Lung (tissue), 12 donors: ENCODE data around the gene EIF6. TPM values are rescaled to one million over a fixed set of nuclear protein-coding genes. Genes with fewer than 3 reads are reported as not detected.

Experiments used
- ATAC-seq: fragments of 200-7000 bp; cut with Tn5 transposase; one replicate; pipeline ENCODE4 v1.9.1; 2020; ENCODE audit warnings: moderate number of reproducible peaks; ENCODE audit not compliant: insufficient read depth, low FRiP score
- DNase-seq, 3 donors: peaks; one replicate each; pipeline ENCODE4 v3.0.0-alpha.2; 2013 to 2017
- H3K27ac ChIP-seq, 2 donors: one replicate each; pipeline ENCODE4 v1.5.1; 2013; ENCODE audit warnings: mild to moderate bottlenecking in 2 of 2, moderate library complexity in 2 of 2, control low read depth in 1 of 2, inconsistent platforms in 1 of 2, low read depth in 1 of 2, low read length in 1 of 2
- H3K27me3 ChIP-seq, 3 donors: one replicate each; pipeline ENCODE4 v1.5.1; 2013; ENCODE audit warnings: low read length in 2 of 3; ENCODE audit not compliant: control insufficient read depth in 3 of 3, insufficient read depth in 3 of 3
- H3K36me3 ChIP-seq, 4 donors: one replicate each; pipeline ENCODE4 v1.5.1; 2013; ENCODE audit warnings: low read length in 4 of 4, mild to moderate bottlenecking in 1 of 4, moderate library complexity in 1 of 4; ENCODE audit not compliant: control insufficient read depth in 4 of 4, insufficient read depth in 4 of 4
- H3K4me1 ChIP-seq, 5 donors: one replicate each; pipeline ENCODE4 v1.5.1; 2013; ENCODE audit warnings: low read length in 5 of 5, mild to moderate bottlenecking in 2 of 5, moderate library complexity in 1 of 5; ENCODE audit not compliant: control insufficient read depth in 5 of 5, insufficient read depth in 5 of 5
- H3K4me3 ChIP-seq: one replicate; pipeline ENCODE4 v1.5.1; 2013; ENCODE audit warnings: mild to moderate bottlenecking, control low read depth, moderate library complexity
- H3K9ac ChIP-seq, 2 donors: one replicate each; pipeline ENCODE4 v1.5.1; 2013; ENCODE audit warnings: low read length in 2 of 2, control low read depth in 1 of 2; ENCODE audit not compliant: insufficient read depth in 1 of 2
- H3K9me3 ChIP-seq, 4 donors: one replicate each; pipeline ENCODE4 v1.5.1; 2013; ENCODE audit warnings: low read length in 3 of 4, mild to moderate bottlenecking in 1 of 4, moderate library complexity in 1 of 4; ENCODE audit not compliant: control insufficient read depth in 4 of 4, insufficient read depth in 3 of 4
- CTCF ChIP-seq: IDR thresholded peaks from 2 replicates; pipeline ENCODE4 v1.5.1; 2012; ENCODE audit warnings: mild to moderate bottlenecking; ENCODE audit errors: control extremely low read depth, extremely low read depth
- WGBS, 2 donors: extraction: QIAGEN DNeasy Blood & Tissue Kit; methylation state at CpG; one replicate each; pipeline ENCODE4 v1.1.7; 2013; 5-methylcytosine and 5-hydroxymethylcytosine counted together
- polyA plus RNA-seq, 2 donors: library from polyadenylated mRNA; stranded (reverse); fragments of 200-250 nt; gene quantifications; one replicate each; pipeline ENCODE4 v1.2.1, GENCODE V29; 2013
- total RNA-seq, 2 donors: library from RNA; depleted of rRNA in 1 of 2; stranded (reverse); fragments of >200 nt in 1 of 2; gene quantifications; one replicate each; pipeline ENCODE4 v1.2.1, GENCODE V29; 2014 to 2021
- donor health status: control.
- donor health status: control.
- donor health status: Bipolar disorder and iron deficiency.
- donor health status: healthy.
- donor health status: DM: yes; HTN: yes; CAD: no.

Gene EIF6
- total and polyA plus RNA-seq, 4 donors = 47.8 to 191 (median 118) TPM

- Histone ChIP-seq H3K9me3 (no peaks in the 10 kb centered on the region), H3K27ac (no peak overlapping the region), H3K27me3 (peaks cover 0 to 3% (median 2%) of the 10 kb centered on the region in 3 donors), H3K9ac (no peak overlapping the region), H3K4me1 (peaks cover 0 to 3% (median 0%) of the 10 kb centered on the region in 5 donors), H3K36me3 (peaks cover 0 to 3% (median 0%) of the 10 kb centered on the region in 4 donors), H3K4me3 (no peak overlapping the region)
- DNase-seq = no peak
- TF ChIP-seq CTCF = no peak
- ATAC-seq = no peak
- 56 to 79% methylated on average over 5 of the region's 5 CpGs for WGBS, 2 donors
Observed at GRCh38 chr20:35298264-35298663, 13.7 kb upstream of the EIF6 start.

- no peak for DNase-seq
- no peak for TF ChIP-seq CTCF
- ATAC-seq = no peak
- 87 to 89% methylated on average over 14 of the region's 14 CpGs for WGBS, 2 donors
- Histone ChIP-seq H3K4me1 (peaks cover 0 to 3% (median 0%) of the 10 kb centered on the region in 5 donors), H3K4me3 (no peak overlapping the region), H3K27me3 (peaks cover 0 to 3% (median 2%) of the 10 kb centered on the region in 3 donors), H3K9me3 (no peaks in the 10 kb centered on the region), H3K9ac (no peak overlapping the region), H3K36me3 (no peaks in the 10 kb centered on the region), H3K27ac (no peak overlapping the region)
Observed at GRCh38 chr20:35297740-35298139, 13.2 kb upstream of the EIF6 start.

- Histone ChIP-seq H3K4me3 (no peak overlapping the region), H3K4me1 (peaks cover 0 to 6% (median 0%) of the 10 kb centered on the region in 5 donors), H3K9ac (no peak overlapping the region), H3K27me3 (peaks cover 0 to 3% (median 2%) of the 10 kb centered on the region in 3 donors), H3K9me3 (no peaks in the 10 kb centered on the region), H3K27ac (no peak overlapping the region), H3K36me3 (no peaks in the 10 kb centered on the region)
- DNase-seq (no peak), ATAC-seq (no peak)
- TF ChIP-seq CTCF = no peak
- 65 to 72% methylated on average over 8 of the region's 8 CpGs for WGBS, 2 donors
Observed at GRCh38 chr20:35297155-35297554, 12.6 kb upstream of the EIF6 start.

- H3K9me3 ChIP-seq = no peaks in the 10 kb centered on the region
- H3K4me1 ChIP-seq = peaks cover 0 to 6% (median 0%) of the 10 kb centered on the region in 5 donors
- DNase-seq = no peak
- no peak overlapping the region for H3K4me3 ChIP-seq
- peaks cover 0 to 3% (median 2%) of the 10 kb centered on the region in 3 donors for H3K27me3 ChIP-seq
- no peak for ATAC-seq
- WGBS, 2 donors = 52 to 62% methylated on average over 9 of the region's 9 CpGs
- no peak for TF ChIP-seq CTCF
- no peaks in the 10 kb centered on the region for H3K36me3 ChIP-seq
- H3K9ac ChIP-seq = no peak overlapping the region
- H3K27ac ChIP-seq = no peak overlapping the region
Observed at GRCh38 chr20:35296101-35296554, 11.6 kb upstream of the EIF6 start.
